Measurements from ENCODE around the gene ABCC10.
"Not testable (repeated sequence)": the region's sequence is repeated elsewhere in the genome, so short reads cannot be mapped to it uniquely, and the experiment has no call there.

Gene ABCC10

GRCh38 chr6:43413002-43413401 is 14.3 kb upstream of the ABCC10 start:
- DNase-seq, result no peak

- DNase-seq, result not testable (repeated sequence)
Observed at GRCh38 chr6:43415275-43415674, 12.1 kb upstream of the ABCC10 start.

GRCh38 chr6:43416935-43417334 is 10.4 kb upstream of the ABCC10 start:
- DNase-seq, result no peak

- DNase-seq, result no peak
Observed at GRCh38 chr6:43420012-43420709, 7.2 kb upstream of the ABCC10 start.

- DNase-seq, result no peak
Observed at GRCh38 chr6:43421831-43422230, 5.5 kb upstream of the ABCC10 start.

- not testable (repeated sequence) for DNase-seq
Observed at GRCh38 chr6:43425083-43425482, 2.3 kb upstream of the ABCC10 start.

- DNase-seq, result no peak
Observed at GRCh38 chr6:43426928-43427405, 374 bp upstream of the ABCC10 start.

- no peak for DNase-seq
Observed at GRCh38 chr6:43428112-43428570, 800 bp downstream of the ABCC10 start.

- DNase-seq, result no peak
Observed at GRCh38 chr6:43428874-43429273, 1.5 kb downstream of the ABCC10 start.

GRCh38 chr6:43432009-43432945 is 4.9 kb downstream of the ABCC10 start:
- DNase-seq, result no peak

GRCh38 chr6:43433148-43433547 is 5.8 kb downstream of the ABCC10 start:
- DNase-seq, result no peak

GRCh38 chr6:43434001-43434840 is 6.9 kb downstream of the ABCC10 start:
- DNase-seq, result no peak

GRCh38 chr6:43434943-43435342 is 7.6 kb downstream of the ABCC10 start:
- no peak for DNase-seq

- DNase-seq, result no peak
Observed at GRCh38 chr6:43435682-43436437, 8.5 kb downstream of the ABCC10 start.

- DNase-seq, result no peak
Observed at GRCh38 chr6:43436577-43437282, 9.4 kb downstream of the ABCC10 start.

GRCh38 chr6:43437700-43438099 is 10.4 kb downstream of the ABCC10 start:
- DNase-seq, result no peak

- DNase-seq, result no peak
Observed at GRCh38 chr6:43442935-43443334, 15.6 kb downstream of the ABCC10 start.

- DNase-seq, result no peak
Observed at GRCh38 chr6:43444036-43444435, 16.7 kb downstream of the ABCC10 start.

GRCh38 chr6:43444582-43444981 is 17.2 kb downstream of the ABCC10 start:
- DNase-seq, result no peak

GRCh38 chr6:43445576-43445975 is 18.2 kb downstream of the ABCC10 start:
- DNase-seq, result no peak

GRCh38 chr6:43447604-43448003 is 20.3 kb downstream of the ABCC10 start:
- DNase-seq, result no peak

All from activated CD4-positive, alpha-beta T cell treated with anti-CD3 and anti-CD28 coated beads for 1 hour (primary cell).